RPMI7951 (cell line): ENCODE measurements around the gene STK35. TPM values are rescaled to one million over a fixed set of nuclear protein-coding genes. Genes with fewer than 3 reads are reported as not detected.
"Not testable (repeated sequence)": the region's sequence is repeated elsewhere in the genome, so short reads cannot be mapped to it uniquely, and the experiment has no call there.

Experiments used
- DNase-seq: peaks from one replicate; pipeline ENCODE4 v3.0.0-alpha.2; 2012; ENCODE audit warnings: low read depth
- total RNA-seq: library from RNA; depleted of rRNA; stranded (reverse); fragments of >200 nt; shearing (Covaris generic); gene quantifications from 2 replicates; pipeline ENCODE4 v1.2.3, GENCODE V29; 2014

The STK35 gene
- total RNA-seq, 1 experiment from 2014 or later = 15.7 TPM

DNA sequence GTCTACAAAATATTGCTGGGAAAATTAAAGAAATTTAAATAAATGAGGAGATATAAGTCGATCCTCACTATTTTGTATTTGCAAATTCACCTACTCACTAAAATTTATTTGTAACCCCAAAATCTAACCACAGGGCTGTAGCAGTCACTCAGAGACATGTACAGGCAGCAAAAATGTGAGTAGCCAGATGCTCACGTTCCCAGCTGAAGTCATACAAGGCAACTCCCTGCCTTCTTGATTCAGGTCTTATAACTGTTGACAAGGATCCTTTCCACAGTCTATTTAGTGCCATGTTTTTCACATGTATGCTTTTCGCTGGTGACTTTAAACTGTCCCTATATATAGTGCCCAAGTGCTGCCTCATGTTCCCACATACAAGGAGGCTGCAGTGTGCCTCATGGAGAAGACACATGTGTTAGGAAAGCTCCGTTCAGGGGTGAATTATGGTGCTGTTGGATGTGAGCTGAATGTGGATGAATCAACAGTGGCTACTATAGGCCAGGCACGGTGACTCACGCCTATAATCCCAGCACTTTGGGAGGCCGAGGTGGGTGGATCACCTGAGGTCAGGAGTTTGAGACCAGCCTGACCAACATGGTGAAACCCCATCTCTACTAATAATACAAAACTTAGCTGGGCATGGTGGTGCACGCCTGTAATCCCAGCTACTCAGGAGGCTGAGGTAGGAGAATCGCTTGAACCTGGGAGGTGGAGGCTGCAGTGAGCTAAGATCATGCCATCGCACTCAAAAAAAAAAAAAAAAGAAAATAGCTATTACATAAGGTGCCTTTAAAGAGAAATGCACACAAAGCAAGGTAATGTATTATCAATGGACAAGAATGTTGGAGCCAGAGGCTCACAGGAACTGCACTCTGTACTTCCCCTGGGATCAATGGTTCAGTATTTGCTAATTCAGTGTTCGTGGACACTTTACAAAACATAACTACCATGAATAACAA is 55.3 kb downstream of the STK35 start:
- DNase-seq = peak; percentile 39

DNA sequence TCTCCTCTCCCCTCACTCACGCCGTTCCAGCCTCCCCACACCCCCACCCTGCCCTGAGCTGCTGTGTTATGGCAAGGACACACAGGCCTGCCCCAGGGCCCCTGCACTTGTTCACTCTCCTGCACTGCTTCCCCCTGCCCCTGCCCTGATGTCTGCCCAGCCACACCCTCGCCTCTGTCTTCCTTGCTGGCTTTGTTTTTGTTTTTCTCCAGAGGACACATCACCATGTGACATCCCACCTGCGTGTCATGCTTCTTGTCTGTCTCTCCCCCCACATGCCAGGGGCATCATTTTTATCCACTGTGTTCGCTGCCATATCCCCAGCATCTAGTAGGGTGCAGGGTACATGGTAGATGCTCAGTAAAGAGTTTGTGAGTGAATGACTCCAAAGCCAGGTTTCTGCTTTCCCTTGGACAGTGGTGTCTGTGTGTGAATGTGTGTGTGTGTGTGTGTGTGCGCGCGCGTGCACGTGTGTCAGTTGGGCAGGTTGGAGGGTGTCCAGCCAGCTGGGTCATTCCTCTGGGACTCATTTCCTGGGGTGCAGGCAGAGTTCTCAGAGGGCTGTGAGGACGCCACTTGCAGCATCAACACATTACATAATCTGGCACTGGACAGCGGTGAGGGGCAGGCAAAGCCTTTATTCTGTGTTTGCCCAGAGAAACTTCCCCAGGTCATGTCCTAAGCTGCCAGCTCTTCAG is 60.6 kb downstream of the STK35 start:
- peak; percentile 21 for DNase-seq

DNA sequence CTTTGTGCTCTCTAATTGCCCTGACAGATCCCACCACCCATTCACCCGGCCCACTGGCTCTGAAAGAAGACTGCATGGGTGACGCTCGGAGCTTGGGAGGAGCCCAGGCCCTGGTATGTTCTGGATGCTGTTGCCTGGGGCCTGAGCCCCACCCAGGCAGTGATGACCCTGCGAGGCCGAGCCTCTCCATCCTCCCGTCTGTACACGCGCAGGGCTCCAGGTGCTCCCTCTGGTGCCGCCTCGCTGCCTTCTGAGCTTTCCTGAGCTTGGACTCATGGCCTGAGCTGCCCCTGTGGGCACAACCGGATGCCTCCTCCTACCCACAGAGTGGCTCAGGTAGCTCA is 61.2 kb downstream of the STK35 start:
- DNase-seq = no peak

DNA sequence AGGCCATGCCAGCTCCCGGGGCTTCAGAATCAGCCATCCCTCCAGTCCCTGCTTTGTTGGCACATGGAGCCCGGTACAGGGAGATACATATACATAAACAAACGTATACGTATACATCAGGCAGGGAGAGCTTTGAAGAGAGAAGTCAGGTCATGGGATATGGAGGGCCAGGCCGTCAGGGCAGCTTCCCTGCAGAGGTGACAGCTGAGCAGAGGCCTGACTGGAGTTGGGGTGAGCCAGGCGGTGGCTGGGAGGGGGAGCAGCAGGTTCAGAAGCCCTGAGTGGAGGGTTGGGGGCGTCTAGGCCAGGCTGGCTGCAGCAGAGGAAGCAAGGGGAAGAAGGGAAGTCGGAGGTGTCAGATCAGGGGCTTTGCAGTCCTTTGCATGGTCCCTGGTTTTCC is 61.7 kb downstream of the STK35 start:
- no peak for DNase-seq

DNA sequence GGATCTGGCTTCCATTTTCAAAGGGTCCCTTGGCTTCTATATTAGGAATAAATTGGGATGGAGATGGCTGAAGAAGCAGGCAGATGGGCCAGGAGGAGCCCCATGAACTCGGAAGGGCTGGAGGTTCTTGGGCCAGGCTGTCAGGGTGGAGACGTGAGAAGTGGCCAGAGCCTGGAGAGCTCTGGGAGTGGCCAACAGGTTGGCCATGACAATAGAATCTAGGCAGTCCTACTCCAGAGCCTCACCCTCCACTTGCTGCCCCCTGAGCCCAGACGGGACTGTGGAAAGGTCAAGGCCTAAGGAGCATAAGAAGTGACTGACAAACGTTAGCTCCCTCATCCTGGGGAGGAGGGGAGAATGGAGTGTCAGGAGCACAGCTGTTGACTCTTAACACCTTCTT is 62.1 kb downstream of the STK35 start:
- DNase-seq = no peak

DNA sequence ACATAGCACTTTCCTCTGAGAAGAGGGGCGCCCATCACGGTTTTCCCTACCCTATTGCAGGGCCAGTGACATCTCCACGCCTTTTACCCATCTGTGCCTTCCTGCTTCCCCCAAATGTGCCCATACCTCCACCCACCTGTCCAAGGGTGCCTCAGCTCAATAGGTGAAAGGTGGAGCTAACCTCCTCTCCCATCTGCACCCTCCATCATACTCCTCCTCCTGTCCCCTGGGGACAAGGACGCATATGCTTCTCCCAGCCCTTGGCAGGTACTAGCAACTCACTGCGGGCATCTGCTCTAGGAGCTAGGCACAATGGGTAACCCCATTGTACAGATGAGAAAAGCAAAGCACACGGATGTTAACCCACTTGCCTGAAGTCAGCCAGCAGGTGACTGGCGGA is 62.8 kb downstream of the STK35 start:
- no peak for DNase-seq

DNA sequence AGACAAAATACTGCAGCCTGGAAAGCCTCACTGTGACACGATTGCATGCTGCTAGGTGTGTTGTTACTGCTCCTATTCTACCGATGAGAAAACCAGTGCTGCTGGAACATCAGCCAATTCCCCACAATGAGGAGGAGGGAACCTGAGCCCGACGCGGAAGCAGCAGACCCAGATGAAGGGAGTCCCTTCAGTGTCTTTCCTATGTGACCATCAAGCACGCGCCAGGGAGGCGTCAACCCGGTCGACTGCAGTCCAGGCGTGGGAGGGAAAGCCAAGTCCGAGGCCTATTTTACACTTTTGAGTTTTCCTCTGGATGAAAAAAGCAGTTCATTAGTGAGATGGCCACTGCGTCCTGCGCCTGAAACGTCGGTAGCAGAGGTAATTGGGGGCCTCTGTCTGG is 63.3 kb downstream of the STK35 start:
- DNase-seq = no peak

DNA sequence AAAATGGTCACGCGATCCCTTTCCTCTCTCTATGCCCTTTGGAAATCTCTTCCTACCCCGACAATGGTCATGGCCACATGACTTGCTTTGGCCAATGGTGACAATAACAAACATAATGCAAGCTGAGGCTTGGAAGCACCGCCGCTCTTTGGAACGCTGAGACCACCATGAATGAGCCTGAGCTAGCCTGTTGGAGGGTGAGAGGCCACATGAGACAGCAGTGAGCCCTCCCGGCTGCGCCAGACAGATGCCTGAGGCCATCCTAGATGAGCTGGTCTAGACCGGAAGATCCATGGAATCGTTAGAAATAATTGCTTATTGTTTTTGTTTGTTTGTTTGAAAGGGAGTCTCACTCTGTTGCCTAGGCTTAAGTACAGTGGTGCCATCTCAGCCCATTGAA is 64.2 kb downstream of the STK35 start:
- no peak for DNase-seq

DNA sequence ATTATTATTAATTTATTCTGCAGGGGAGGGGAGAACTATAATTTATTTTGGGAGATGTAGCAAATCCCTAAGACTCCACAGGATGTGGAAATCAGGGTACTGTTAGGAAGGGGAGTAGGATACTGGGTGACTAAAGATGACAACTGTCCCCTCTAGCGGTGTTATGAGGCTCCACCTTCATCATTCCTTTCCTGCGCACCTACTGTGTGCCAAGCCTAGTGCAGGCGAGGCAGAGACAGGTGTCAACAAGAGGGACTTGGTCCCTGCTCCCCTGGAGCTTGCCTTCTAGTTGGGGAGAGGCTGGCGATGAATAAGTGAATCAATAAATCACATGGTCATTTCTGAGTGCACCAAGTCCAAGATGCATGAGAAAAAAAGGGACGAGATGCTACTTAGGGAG is 65.5 kb downstream of the STK35 start:
- DNase-seq = no peak

DNA sequence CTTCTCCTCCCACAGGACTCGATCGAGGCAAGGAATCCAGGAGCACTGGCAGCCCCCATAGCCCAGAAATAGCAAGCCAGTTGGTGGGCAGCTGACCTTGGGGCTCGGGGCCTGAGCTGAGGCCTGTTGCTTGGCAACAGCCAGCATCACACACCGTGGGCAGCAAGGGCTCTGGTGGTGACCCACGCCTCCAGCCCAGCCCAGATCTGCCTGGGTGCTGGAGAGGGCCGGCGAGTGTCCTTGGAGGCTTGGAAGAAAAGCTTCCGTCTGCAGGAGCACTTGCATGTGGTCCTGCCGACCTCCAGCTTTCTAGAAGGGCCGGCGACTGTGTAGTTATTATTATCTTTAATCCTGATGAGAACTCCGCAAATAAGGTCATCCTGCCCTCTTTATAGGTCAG is 67.3 kb downstream of the STK35 start:
- no peak for DNase-seq

DNA sequence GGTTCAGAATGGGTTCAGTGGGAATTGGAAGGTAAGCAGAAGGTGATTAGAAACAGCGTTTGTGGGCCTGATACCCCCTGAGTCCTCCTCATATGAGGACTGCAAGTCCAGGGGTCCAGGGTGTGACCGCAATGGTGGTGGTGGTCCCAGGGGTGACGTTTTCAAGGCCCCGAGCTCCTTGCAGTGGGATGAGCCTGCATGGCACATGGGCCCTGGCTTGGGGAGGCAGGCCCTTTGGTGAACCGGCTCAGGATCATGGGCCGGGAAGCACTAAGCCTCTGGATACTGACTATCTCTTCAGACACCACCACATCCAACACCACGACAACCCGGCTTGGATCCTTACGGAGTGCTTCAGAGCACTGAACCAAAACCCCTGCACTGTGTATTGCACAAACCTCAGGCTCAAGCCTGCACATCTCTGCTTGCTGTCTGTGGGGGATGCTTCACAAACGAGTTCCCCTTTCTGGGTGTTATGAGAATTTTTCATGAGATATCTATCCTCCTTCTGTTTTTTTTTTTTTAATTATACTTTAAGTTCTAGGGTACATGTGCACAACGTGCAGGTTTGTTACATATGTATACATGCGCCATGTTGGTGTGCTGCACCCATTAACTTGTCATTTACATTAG is 67.9 kb downstream of the STK35 start:
- no peak for DNase-seq

DNA sequence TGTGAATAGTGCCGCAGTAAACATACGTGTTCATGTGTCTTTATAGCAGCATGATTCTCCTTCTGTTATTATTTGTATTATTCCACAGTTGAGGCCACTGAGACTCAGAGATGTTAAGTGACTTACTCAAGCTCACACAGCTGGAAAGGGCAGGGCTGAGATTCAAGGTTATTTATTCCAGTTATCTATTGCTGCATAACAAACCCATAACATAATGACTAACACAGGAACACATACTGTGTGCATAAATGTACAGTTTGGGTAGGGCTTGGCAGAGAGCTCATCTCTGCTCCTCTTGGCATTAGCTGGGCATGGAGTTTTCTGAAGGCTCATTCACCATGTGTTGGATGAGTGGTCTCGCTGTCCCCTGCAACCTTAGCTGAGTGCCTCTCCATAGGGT is 68.8 kb downstream of the STK35 start:
- DNase-seq = no peak

DNA sequence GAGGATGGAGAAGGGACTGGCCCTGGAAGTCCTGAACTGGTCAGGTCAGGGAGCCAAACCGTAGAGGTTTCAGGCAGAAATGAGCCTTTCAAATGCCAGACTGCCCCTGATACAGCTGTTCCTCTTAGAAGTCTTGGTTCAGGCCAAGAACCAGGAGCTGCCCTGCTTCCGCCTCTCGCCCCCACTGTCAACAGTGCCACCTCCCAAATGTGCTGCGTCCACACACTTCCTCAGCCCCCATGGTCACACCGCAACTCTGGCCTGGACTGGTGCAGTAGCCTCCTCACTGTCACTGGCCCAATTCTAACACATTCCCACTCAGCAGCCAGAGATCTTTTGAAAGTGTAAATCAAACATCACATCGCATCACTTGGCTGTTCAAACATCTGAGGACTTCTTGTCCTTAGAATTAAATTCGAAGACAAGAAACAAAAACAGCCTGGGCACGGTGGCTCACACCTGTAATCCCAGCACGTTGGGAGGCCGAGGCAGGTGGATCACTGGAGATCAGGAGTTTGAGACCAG is 69.7 kb downstream of the STK35 start:
- no peak for DNase-seq

DNA sequence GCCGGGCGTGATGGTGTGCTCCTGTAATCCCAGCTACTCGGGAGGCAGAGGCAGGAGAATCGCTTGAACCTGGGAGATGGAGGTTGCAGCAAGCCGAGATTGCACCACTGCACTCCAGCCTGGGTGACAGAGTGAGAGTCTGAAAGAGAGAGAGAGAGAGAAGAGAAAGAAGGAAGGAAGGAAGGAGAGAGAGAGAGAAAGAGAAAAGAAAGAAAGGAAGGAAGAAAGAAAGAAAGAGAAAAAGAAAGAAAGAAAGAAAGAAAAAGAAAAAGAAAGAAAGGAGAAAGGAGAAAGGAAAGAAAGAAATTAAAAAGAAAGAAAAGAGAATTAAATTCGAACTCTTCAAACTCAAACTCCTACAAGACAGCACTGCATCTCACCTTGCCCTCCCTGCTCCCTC is 70.2 kb downstream of the STK35 start:
- DNase-seq = not testable (repeated sequence)

DNA sequence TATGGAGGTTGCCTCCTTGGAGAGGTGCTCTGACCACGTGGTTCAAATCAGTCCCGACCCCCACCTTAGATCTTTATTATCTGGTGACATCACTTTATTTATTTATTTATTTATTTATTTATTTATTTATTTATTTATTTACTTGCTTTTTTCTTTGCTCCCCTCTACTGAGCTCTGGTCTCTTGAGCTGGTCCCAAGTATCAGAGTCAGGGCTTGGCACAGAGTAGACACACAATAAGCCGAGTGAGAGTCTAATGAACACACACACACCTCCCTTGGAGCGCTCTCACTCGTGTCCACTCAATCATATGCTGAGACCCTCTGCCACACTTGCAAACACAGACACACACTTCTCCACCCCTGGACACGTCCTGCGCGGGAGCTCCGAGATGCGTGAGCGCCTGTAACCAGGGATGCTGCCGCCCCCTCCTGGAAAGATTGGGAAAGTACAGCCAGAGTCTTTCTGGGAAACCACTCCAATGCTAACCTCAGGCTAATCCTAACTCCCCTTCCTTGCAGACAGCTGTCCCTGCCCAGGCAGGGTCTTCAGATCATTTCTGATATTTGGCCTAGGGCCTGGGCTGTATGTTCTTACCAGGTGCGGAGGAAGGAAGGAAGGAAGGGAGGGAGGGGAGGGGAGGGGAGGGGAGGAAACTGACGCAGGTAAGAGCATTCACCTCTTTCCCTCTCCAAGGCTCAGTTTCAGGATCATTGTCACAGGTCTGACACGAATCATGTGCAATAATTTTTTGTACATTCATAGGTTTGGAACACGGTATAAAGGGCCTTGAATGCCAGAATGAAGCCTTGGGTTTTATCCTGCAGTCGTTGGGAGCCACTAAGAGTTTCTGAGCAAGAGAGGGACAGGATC is 70.9 kb downstream of the STK35 start:
- peak; percentile 59 for DNase-seq

DNA sequence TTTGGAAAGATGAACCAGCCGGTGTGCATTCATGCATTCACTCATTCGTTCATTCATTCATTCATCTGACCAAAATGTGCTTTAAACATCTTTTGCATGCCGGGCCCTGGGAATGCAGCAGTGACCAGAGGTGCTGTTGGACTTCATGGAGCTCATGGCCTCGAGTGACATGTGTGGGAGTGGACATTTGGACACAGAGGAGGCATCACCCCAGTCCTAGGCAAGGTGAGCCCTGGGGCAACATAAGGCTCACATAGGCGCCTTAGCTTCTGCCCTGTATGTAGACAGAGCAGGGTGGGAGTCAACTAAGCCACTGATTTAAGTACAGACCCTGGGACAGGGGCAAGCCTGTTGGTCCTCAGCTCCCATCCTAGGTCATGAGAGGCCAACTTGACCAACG is 71.6 kb downstream of the STK35 start:
- DNase-seq = no peak

DNA sequence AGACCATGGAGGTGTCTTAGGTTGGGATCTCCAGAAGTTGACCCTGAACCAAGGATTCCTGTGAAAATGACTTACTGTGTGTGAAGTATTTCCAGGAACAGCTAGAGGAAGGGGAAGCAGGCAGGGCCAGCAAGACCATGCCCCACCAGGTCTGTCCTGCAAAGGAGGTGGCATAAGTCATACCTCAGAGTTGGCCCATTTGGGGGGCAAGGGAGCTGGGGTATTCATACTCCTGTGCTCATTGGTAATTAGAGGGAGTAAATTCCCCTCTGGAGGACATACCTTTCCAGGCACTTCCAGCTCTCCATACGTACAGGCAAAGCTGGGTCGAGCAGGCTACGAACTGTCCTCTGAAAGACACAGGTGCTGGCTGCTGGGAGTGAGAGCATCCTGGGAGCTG is 72.4 kb downstream of the STK35 start:
- no peak for DNase-seq

DNA sequence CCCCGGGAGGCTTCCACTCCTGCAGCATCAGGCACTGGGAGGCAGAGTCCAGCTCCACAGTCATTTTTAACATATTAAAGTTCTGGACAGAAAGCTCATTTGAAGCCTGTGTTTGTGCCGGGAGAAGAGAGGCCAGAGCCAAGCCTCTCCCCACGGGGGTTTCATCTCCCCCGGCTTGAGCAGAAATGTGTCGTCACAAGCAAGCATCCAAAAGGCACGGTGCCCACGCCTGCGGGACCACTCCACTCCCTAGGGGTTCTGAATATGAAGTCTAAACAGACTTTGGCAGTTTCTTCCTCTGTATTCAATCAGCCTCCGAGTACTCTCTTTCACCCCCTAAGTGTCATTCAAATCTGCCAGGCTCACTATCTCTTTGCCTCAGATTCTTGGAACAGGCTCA is 75.3 kb downstream of the STK35 start:
- DNase-seq = no peak

DNA sequence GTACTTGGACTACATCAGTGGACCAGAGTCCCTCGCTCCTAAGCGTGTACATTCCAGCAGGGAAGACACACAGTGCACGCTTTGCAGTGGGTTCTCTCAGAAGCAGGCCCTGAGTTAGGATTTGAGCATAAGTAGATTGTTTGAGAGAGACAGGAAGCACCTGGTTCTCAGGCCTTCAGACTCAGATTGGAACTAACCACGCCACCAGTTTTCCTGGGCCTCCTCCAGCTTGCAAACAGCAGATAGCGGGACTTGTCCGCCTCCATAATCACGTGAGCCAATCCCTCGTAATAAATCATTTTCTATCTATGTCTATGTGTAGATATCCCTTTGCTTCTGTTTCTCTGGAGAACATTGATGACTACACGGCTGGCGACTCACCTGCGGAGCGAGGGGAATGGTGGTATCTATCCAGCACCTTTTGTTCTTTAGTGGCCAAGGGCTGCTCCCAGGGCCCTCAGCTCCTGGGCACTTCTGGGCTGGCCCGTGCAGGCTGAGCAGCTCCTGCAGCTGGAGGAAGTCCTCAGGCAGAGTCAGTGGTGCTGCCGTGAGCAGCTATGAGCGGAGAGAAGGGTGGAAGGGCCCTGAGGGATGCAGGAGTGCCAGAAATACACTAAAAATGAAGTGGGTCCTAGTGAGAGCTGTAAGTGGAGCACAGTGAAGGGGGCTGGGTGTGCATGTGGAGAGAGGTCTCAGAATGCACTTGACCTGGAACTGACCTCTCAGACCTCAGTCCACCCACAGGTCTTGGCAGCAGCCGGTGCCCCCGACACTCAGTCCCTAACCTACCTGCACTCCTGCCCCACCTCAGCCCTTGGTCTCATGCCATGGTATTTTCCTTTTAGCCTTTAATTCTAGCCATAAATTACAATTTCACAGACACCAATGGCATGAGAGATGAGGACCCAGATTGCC is 76.9 kb downstream of the STK35 start:
- no peak for DNase-seq

DNA sequence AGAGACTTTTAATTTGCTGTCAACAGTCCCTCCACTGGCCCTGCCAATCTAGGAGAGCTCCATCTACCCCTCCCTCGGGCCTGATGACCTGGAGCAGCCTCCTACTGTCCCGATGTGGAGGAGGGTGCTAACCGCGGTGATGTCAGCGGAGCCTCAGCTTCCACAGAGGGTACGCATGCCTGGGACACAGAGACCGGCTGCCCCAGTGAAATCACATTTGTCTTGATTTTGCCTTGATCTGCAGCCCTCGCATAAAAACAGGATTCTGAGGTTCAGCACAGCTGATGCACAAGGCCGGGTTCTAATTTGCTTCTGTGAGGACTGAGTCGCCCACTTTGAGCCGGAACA is 77.6 kb downstream of the STK35 start:
- no peak for DNase-seq

DNA sequence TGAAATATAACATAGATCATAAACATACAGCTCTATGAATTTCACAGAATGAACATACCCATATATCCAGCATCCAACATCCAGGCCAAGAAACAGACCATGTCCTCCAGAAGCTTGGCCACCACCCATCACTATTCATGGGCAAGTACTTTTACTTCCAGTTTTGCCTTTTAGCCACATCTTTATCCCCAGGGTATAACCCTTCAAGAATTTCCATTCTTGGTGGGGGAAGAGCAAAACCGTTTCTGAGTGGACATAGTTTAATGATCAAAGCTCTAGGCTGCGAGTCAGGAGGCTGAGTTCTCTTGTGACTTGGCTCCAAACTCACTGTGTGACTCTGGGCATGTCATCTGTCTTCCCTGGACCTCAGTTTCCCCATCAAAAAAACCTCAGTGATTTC is 78.3 kb downstream of the STK35 start:
- DNase-seq = no peak
